Esophagus muscularis mucosa (tissue), 4 donors: Measurements from ENCODE around the gene C5orf58. TPM values are rescaled to one million over a fixed set of nuclear protein-coding genes. Genes with fewer than 3 reads are reported as not detected.

Source experiments
- DNase-seq: peaks from one replicate; pipeline ENCODE4 v3.0.0-alpha.2; 2017; ENCODE audit errors: extremely low spot score
- H3K27ac ChIP-seq, 4 donors: fragments of 200-600 bp; sonication (generic); replicated peaks in 1 of 4; 1 replicate in 3 of 4; 2 replicates in 1 of 4; pipeline ENCODE4 v1.5.1; 2016 to 2019; ENCODE audit warnings: mild to moderate bottlenecking in 1 of 4
- H3K27me3 ChIP-seq, 4 donors: fragments of 200-600 bp; sonication (generic); one replicate each; pipeline versions ENCODE4 v1.5.1 to v1.6.0; 2016 to 2019
- H3K36me3 ChIP-seq, 4 donors: fragments of 200-600 bp; sonication (generic); one replicate each; pipeline ENCODE4 v1.5.1; 2016 to 2019
- H3K4me1 ChIP-seq, 4 donors: fragments of 200-600 bp; sonication (generic); one replicate each; pipeline ENCODE4 v1.5.1; 2016 to 2019
- H3K4me3 ChIP-seq, 4 donors: fragments of 200-600 bp; sonication (generic); 1 replicate in 2 of 4; 2 replicates in 2 of 4; pipeline ENCODE4 v1.5.1; 2016 to 2019; ENCODE audit warnings: mild to moderate bottlenecking in 4 of 4, moderate library complexity in 1 of 4
- H3K9me3 ChIP-seq, 4 donors: fragments of 200-600 bp; sonication (generic); 1 replicate in 3 of 4; 2 replicates in 1 of 4; pipeline ENCODE4 v1.5.1; 2016 to 2019
- EP300 ChIP-seq: sonication (generic); formaldehyde crosslinking; IDR thresholded peaks from one replicate; pipeline ENCODE4 v1.6.1; 2017; ENCODE audit warnings: antibody characterized with exemption
- POLR2A ChIP-seq: fragments of 450-650 bp; IDR thresholded peaks from one replicate; pipeline ENCODE4 v1.6.1; 2017; ENCODE audit warnings: antibody characterized with exemption, moderate library complexity, mild to moderate bottlenecking, low read depth
- POLR2AphosphoS5 ChIP-seq, 2 donors: sonication (generic); formaldehyde crosslinking; IDR thresholded peaks; one replicate each; pipeline ENCODE4 v1.6.1; 2017; ENCODE audit warnings: antibody characterized with exemption in 2 of 2
- WGBS: methylation state at CpG from one replicate; pipeline ENCODE4 v1.1.5; 2018; 5-methylcytosine and 5-hydroxymethylcytosine counted together
- intact Hi-C: fragments of 100-400 bp; cut with DNase I; formaldehyde crosslinking; loops from one replicate; pipeline ENCODE4 v1.15.1; 2023
- total RNA-seq, 4 donors: library from RNA; depleted of rRNA; stranded (reverse); fragments of >200 nt; gene quantifications; one replicate each; pipeline versions ENCODE4 v1.1.0 to v1.2.1, GENCODE V29; 2016
- TF ChIP-seq, protein P1 (sequence below), 3 experiments: fragments of 200-600 bp in 2 of 3; fragments of 450-650 bp in 1 of 3; sonication (generic) in 2 of 3; IDR thresholded peaks; one replicate each; pipeline ENCODE4 v1.5.1; 2017 to 2019; ENCODE audit warnings: antibody characterized with exemption in 3 of 3, mild to moderate bottlenecking in 2 of 3, moderate library complexity in 1 of 3

The C5orf58 gene
- total RNA-seq, 4 donors from 2014 or later: 6.5 TPM; not detected in 3

- Histone ChIP-seq H3K27me3 (no peaks in the 10 kb centered on the region), H3K9me3 (peaks cover 0 to 6% (median 0%) of the 10 kb centered on the region in 4 donors), H3K27ac (no peak overlapping the region), H3K36me3 (no peaks in the 10 kb centered on the region), H3K4me3 (no peak overlapping the region), H3K4me1 (peaks cover 19 to 42% (median 38%) of the 10 kb centered on the region in 4 donors)
- TF ChIP-seq EP300 (no peak), POLR2AphosphoS5 (IDR thresholded peaks at IDR 0.05) (no peak), POLR2A (no peak)
- TF ChIP-seq, protein P1, sequence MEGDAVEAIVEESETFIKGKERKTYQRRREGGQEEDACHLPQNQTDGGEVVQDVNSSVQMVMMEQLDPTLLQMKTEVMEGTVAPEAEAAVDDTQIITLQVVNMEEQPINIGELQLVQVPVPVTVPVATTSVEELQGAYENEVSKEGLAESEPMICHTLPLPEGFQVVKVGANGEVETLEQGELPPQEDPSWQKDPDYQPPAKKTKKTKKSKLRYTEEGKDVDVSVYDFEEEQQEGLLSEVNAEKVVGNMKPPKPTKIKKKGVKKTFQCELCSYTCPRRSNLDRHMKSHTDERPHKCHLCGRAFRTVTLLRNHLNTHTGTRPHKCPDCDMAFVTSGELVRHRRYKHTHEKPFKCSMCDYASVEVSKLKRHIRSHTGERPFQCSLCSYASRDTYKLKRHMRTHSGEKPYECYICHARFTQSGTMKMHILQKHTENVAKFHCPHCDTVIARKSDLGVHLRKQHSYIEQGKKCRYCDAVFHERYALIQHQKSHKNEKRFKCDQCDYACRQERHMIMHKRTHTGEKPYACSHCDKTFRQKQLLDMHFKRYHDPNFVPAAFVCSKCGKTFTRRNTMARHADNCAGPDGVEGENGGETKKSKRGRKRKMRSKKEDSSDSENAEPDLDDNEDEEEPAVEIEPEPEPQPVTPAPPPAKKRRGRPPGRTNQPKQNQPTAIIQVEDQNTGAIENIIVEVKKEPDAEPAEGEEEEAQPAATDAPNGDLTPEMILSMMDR (IDR thresholded peaks at IDR 0.05): no peak
- 100% methylated on average over 1 of the region's 1 CpG for WGBS
- intact Hi-C loops: no loop called here
- DNase-seq: no peak
These were observed 50.5 kb downstream of the C5orf58 start for GRCh38 chr5:170283296-170283695.

DNA sequence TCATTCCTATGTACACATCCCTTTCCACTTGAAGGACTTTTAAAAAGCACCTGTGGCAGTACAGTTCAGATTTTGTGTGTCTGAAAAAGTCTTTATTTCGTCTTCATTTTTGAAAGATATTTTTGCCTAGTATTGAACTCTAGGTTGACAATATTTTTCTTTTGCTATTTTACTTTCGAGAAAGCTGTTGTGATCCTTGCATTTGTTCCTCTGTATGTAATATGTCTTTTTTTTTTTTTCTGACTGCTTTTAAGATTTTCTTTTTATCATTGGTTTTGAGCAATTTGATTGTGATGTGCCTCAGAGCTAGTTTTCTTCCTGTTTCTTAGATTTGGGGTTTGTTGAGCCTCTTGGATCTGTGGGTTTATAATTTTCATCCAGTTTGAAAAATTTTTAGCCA is 51.4 kb downstream of the C5orf58 start:
- WGBS: 100% methylated on average over 2 of the region's 2 CpGs
- TF ChIP-seq POLR2AphosphoS5 (IDR thresholded peaks at IDR 0.05) (no peak), EP300 (no peak), POLR2A (no peak)

GRCh38 chr5:170285181-170285580 is 52.4 kb downstream of the C5orf58 start:
- Histone ChIP-seq H3K36me3 (no peaks in the 10 kb centered on the region), H3K4me1 (peaks cover 13 to 42% (median 36%) of the 10 kb centered on the region in 4 donors), H3K27me3 (no peaks in the 10 kb centered on the region), H3K27ac (no peak overlapping the region), H3K4me3 (no peak overlapping the region), H3K9me3 (peaks cover 0 to 6% (median under 1%) of the 10 kb centered on the region in 4 donors)
- intact Hi-C loops: no loop called here
- no peak for TF ChIP-seq POLR2AphosphoS5 (IDR thresholded peaks at IDR 0.05)
- no peak for TF ChIP-seq POLR2A
- TF ChIP-seq, protein P1 (IDR thresholded peaks at IDR 0.05): no peak
- TF ChIP-seq EP300: no peak
- DNase-seq: no peak

More for the DNA sequence above, 51.4 kb downstream of the C5orf58 start:
- Histone ChIP-seq H3K27me3 (no peaks in the 10 kb centered on the region), H3K36me3 (no peaks in the 10 kb centered on the region), H3K9me3 (peaks cover 0 to 6% (median 0%) of the 10 kb centered on the region in 4 donors), H3K4me1 (peaks cover 20 to 45% (median 39%) of the 10 kb centered on the region in 4 donors), H3K27ac (no peak overlapping the region), H3K4me3 (no peak overlapping the region)
- DNase-seq: no peak
- intact Hi-C loops: no loop called here

DNA sequence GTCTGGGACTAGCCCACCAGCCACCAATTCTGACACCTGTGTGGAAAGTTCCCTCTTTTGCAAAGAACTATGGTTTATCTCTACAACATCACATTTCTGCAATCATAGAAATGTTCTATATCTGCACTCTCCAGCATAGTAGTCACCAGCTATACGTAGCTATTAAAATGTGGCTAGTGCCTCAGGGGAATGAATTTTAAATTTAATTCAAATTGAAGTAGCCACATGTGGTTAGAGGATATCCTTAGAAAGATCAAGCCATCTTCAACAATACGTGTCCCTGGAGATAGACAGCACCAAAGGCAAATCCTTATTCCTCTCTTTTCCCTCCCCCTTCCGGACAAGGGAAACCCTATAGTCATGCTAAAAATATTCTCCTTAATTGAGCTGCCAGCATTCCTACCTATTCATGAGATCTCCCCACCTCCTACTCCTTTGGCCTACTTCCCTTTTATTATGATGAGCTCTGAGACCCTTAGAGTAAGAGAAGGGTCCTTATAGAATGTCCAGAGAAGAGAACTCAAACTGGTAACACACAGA is 53.7 kb downstream of the C5orf58 start:
- DNase-seq: no peak
- intact Hi-C loops: no loop called here
- Histone ChIP-seq H3K9me3 (peaks cover 0 to 6% (median 3%) of the 10 kb centered on the region in 4 donors), H3K36me3 (no peaks in the 10 kb centered on the region), H3K27ac (peak overlapping the region in 1 of 4 donors; percentile 54), H3K4me3 (no peak overlapping the region), H3K27me3 (no peaks in the 10 kb centered on the region), H3K4me1 (peaks cover 11 to 36% (median 29%) of the 10 kb centered on the region in 4 donors)
- TF ChIP-seq, protein P1 (IDR thresholded peaks at IDR 0.05): no peak
- TF ChIP-seq POLR2AphosphoS5 (IDR thresholded peaks at IDR 0.05) (no peak), EP300 (no peak), POLR2A (no peak)
- WGBS: 82% methylated on average over 3 of the region's 3 CpGs

DNA sequence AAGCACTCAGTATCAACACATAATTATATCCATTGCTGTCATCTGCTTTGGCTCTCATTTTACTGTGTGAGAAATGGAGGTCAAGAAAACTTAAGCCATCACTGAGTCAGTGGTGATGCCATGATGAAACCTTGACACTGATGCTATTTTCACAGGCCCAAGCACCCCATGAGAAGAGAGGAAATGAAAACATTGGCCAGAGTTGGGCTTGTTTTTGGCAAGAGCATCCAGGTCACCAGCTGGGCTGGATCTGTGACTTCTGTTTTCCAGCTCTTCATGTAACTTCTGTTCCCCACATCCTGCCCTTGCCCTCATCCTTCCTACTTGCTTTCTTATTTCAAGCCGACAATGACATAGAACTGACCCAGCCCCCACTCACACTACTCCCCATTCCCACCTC is 54.7 kb downstream of the C5orf58 start:
- peaks cover 11 to 36% (median 31%) of the 10 kb centered on the region in 4 donors for H3K4me1 ChIP-seq
- H3K9me3 ChIP-seq: peaks cover 0 to 6% (median 3%) of the 10 kb centered on the region in 4 donors
- peak overlapping the region; percentile 50 to 64 (median 58) for H3K27ac ChIP-seq
- H3K27me3 ChIP-seq: no peaks in the 10 kb centered on the region
- DNase-seq: peak; percentile 94
- peaks cover 0 to under 1% (median 0%) of the 10 kb centered on the region in 4 donors for H3K36me3 ChIP-seq
- TF ChIP-seq POLR2A (no peak), EP300 (no peak), POLR2AphosphoS5 (IDR thresholded peaks at IDR 0.05) (peak; percentile 68 to 76)
- no peak overlapping the region for H3K4me3 ChIP-seq
- intact Hi-C loops: no loop called here
- 9% methylated on average over 1 of the region's 1 CpG for WGBS
